Effector memory CD4-positive, alpha-beta T cell (primary cell): ENCODE measurements around the gene CDH4.

ENCODE experiments used
- DNase-seq, 3 donors: peaks; one replicate each; pipeline ENCODE4 v3.0.0-alpha.2; 2020
- H3K27ac ChIP-seq: 2 replicates; pipeline ENCODE4 v1.7.0; 2013; ENCODE audit warnings: mild to moderate bottlenecking, low read length, moderate library complexity; ENCODE audit not compliant: insufficient read depth, poor library complexity, severe bottlenecking
- H3K27me3 ChIP-seq: replicated peaks from 2 replicates; pipeline ENCODE4 v1.7.0; 2013; ENCODE audit warnings: mild to moderate bottlenecking, low read length; ENCODE audit not compliant: insufficient read depth, control insufficient read depth, poor library complexity, severe bottlenecking
- H3K36me3 ChIP-seq: 2 replicates; pipeline ENCODE4 v1.7.0; 2013; ENCODE audit warnings: mild to moderate bottlenecking, low read length, moderate library complexity; ENCODE audit not compliant: control insufficient read depth, insufficient read depth
- H3K4me1 ChIP-seq: 2 replicates; pipeline ENCODE4 v1.7.0; 2013; ENCODE audit warnings: low read length, mild to moderate bottlenecking; ENCODE audit not compliant: control insufficient read depth, insufficient read depth, poor library complexity, severe bottlenecking
- H3K4me3 ChIP-seq: 2 replicates; pipeline ENCODE4 v1.7.0; 2013; ENCODE audit warnings: low read length, low read depth, mild to moderate bottlenecking; ENCODE audit not compliant: insufficient read depth, poor library complexity, severe bottlenecking
- H3K9me3 ChIP-seq: 2 replicates; pipeline ENCODE4 v1.7.0; 2013; ENCODE audit warnings: mild to moderate bottlenecking, low read length, moderate library complexity; ENCODE audit not compliant: control insufficient read depth

The CDH4 gene

GRCh38 chr20:61737346-61737745 lies 485.3 kb downstream of the CDH4 start:
- no peaks in the 10 kb centered on the region for H3K27me3 ChIP-seq
- no peak overlapping the region for H3K27ac ChIP-seq
- no peaks in the 10 kb centered on the region for H3K36me3 ChIP-seq
- no peak overlapping the region for H3K4me3 ChIP-seq
- DNase-seq: no peak
- no peaks in the 10 kb centered on the region for H3K4me1 ChIP-seq
- H3K9me3 ChIP-seq: no peaks in the 10 kb centered on the region

- no peaks in the 10 kb centered on the region for H3K4me1 ChIP-seq
- no peaks in the 10 kb centered on the region for H3K27me3 ChIP-seq
- H3K36me3 ChIP-seq: no peaks in the 10 kb centered on the region
- H3K9me3 ChIP-seq: no peaks in the 10 kb centered on the region
- H3K4me3 ChIP-seq: no peak overlapping the region
- no peak for DNase-seq
- no peak overlapping the region for H3K27ac ChIP-seq
Observed at GRCh38 chr20:61737812-61738443, 485.9 kb downstream of the CDH4 start.

GRCh38 chr20:61738601-61739069 lies 486.6 kb downstream of the CDH4 start:
- Histone ChIP-seq H3K36me3 (no peaks in the 10 kb centered on the region), H3K27me3 (no peaks in the 10 kb centered on the region), H3K9me3 (no peaks in the 10 kb centered on the region), H3K4me1 (no peaks in the 10 kb centered on the region), H3K4me3 (no peak overlapping the region), H3K27ac (no peak overlapping the region)
- no peak for DNase-seq

- Histone ChIP-seq H3K4me3 (no peak overlapping the region), H3K27ac (no peak overlapping the region), H3K27me3 (no peaks in the 10 kb centered on the region), H3K36me3 (no peaks in the 10 kb centered on the region), H3K4me1 (no peaks in the 10 kb centered on the region), H3K9me3 (no peaks in the 10 kb centered on the region)
- DNase-seq: no peak
Observed at GRCh38 chr20:61739086-61739831, 487.2 kb downstream of the CDH4 start.

- Histone ChIP-seq H3K9me3 (no peaks in the 10 kb centered on the region), H3K27me3 (no peaks in the 10 kb centered on the region), H3K36me3 (no peaks in the 10 kb centered on the region), H3K27ac (no peak overlapping the region), H3K4me3 (no peak overlapping the region), H3K4me1 (no peaks in the 10 kb centered on the region)
- DNase-seq: no peak
Observed at GRCh38 chr20:61739832-61740118, 487.7 kb downstream of the CDH4 start.

GRCh38 chr20:61742097-61742825 lies 490.2 kb downstream of the CDH4 start:
- Histone ChIP-seq H3K27me3 (no peaks in the 10 kb centered on the region), H3K36me3 (no peaks in the 10 kb centered on the region), H3K4me3 (no peak overlapping the region), H3K27ac (no peak overlapping the region), H3K4me1 (no peaks in the 10 kb centered on the region), H3K9me3 (no peaks in the 10 kb centered on the region)
- DNase-seq: no peak

- H3K27ac ChIP-seq: no peak overlapping the region
- no peaks in the 10 kb centered on the region for H3K4me1 ChIP-seq
- no peak overlapping the region for H3K4me3 ChIP-seq
- no peak for DNase-seq
- H3K36me3 ChIP-seq: no peaks in the 10 kb centered on the region
- H3K27me3 ChIP-seq: no peaks in the 10 kb centered on the region
- no peaks in the 10 kb centered on the region for H3K9me3 ChIP-seq
Observed at GRCh38 chr20:61743606-61744005, 491.5 kb downstream of the CDH4 start.

- H3K4me1 ChIP-seq: no peaks in the 10 kb centered on the region
- H3K36me3 ChIP-seq: no peaks in the 10 kb centered on the region
- H3K9me3 ChIP-seq: no peaks in the 10 kb centered on the region
- H3K4me3 ChIP-seq: no peak overlapping the region
- no peak for DNase-seq
- H3K27me3 ChIP-seq: no peaks in the 10 kb centered on the region
- no peak overlapping the region for H3K27ac ChIP-seq
Observed at GRCh38 chr20:61744691-61745396, 492.8 kb downstream of the CDH4 start.

- no peak for DNase-seq
- no peaks in the 10 kb centered on the region for H3K36me3 ChIP-seq
Observed at GRCh38 chr20:61745397-61746146, 493.5 kb downstream of the CDH4 start.

More at GRCh38 chr20:61745397-61746146, 493.5 kb downstream of the CDH4 start:
- Histone ChIP-seq H3K27ac (no peak overlapping the region), H3K4me3 (no peak overlapping the region), H3K27me3 (no peaks in the 10 kb centered on the region), H3K4me1 (no peaks in the 10 kb centered on the region), H3K9me3 (no peaks in the 10 kb centered on the region)
